GM13977 (cell line): ENCODE measurements around the gene IL1R1.

Source experiments
- DNase-seq: peaks from one replicate; pipeline ENCODE4 v3.0.0; 2012; ENCODE audit warnings: low spot score
- CTCF ChIP-seq: IDR thresholded peaks from 2 replicates; pipeline ENCODE4 v1.5.1; 2012; ENCODE audit warnings: mild to moderate bottlenecking, control low read depth; ENCODE audit not compliant: insufficient read depth; ENCODE audit errors: extremely low read depth, missing control alignments
- in situ Hi-C: fragments of 300-500 bp; cut with MboI; formaldehyde crosslinking; loops from one replicate; pipeline ENCODE4 v1.12.0; 2022; ENCODE audit warnings: low sequenced_read_pairs, low pct_unique_long_range_greater_than_20kb, mixed read lengths, inconsistent platforms; ENCODE audit not compliant: unreplicated experiment

Gene IL1R1

GRCh38 chr2:102208774-102209173, 66.2 kb downstream of the IL1R1 start:
- no peak for TF ChIP-seq CTCF
- DNase-seq = no peak
- in situ Hi-C loops = loop anchor here (25.0 kb wide), 1 partner anchor 104 kb away; the partner anchor contains the start of gene IL1RL1

GRCh38 chr2:102209474-102209873, 66.9 kb downstream of the IL1R1 start:
- no peak for TF ChIP-seq CTCF
- no peak for DNase-seq
- in situ Hi-C loops = loop anchor here (25.0 kb wide), 1 partner anchor 103 kb away; the partner anchor contains the start of gene IL1RL1

GRCh38 chr2:102217032-102217431, 74.5 kb downstream of the IL1R1 start:
- no peak for DNase-seq
- in situ Hi-C loops = loop anchor here (25.0 kb wide), 1 partner anchor 95 kb away; the partner anchor contains the start of gene IL1RL1
- no peak for TF ChIP-seq CTCF

- DNase-seq = no peak
- TF ChIP-seq CTCF = no peak
- in situ Hi-C loops = loop anchor here (25.0 kb wide), 1 partner anchor 87 kb away; the partner anchor contains the start of gene IL1RL1
Observed at GRCh38 chr2:102224824-102225739, 82.5 kb downstream of the IL1R1 start.

- TF ChIP-seq CTCF = no peak
- in situ Hi-C loops = no loop called here
- no peak for DNase-seq
Observed at GRCh38 chr2:102226171-102226570, 83.6 kb downstream of the IL1R1 start.

- no peak for TF ChIP-seq CTCF
- no peak for DNase-seq
- in situ Hi-C loops = no loop called here
Observed at GRCh38 chr2:102226612-102227391, 84.3 kb downstream of the IL1R1 start.
